ENCODE measurements around the gene APC.

The APC gene

GRCh38 chr5:112737463-112738190, at the start of gene APC:
Gene APC (plus strand): TSS chr5:112737885. CDS start chr5:112754891, 17,006 bp downstream.
- DNase-seq (ENCODE audit: low read depth in 2 of 2): peak; percentile 74 to 82

GRCh38 chr5:112689155-112689909, 48.4 kb upstream of the APC start:
- no peak for DNase-seq (ENCODE audit: low read depth in 2 of 2)

- no peak for DNase-seq (ENCODE audit: low read depth in 2 of 2)
These were observed 46.9 kb upstream of the APC start for GRCh38 chr5:112690605-112691338.

- DNase-seq (ENCODE audit: low read depth in 2 of 2): no peak
These were observed 46.4 kb upstream of the APC start for GRCh38 chr5:112691339-112691680.

GRCh38 chr5:112691758-112692157, 45.9 kb upstream of the APC start:
- no peak for DNase-seq (ENCODE audit: low read depth in 2 of 2)

- no peak for DNase-seq (ENCODE audit: low read depth in 2 of 2)
These were observed 45.2 kb upstream of the APC start for GRCh38 chr5:112692472-112692871.

- no peak for DNase-seq (ENCODE audit: low read depth in 2 of 2)
These were observed 44.4 kb upstream of the APC start for GRCh38 chr5:112693301-112693700.

- DNase-seq (ENCODE audit: low read depth in 2 of 2): no peak
These were observed 42.6 kb upstream of the APC start for GRCh38 chr5:112694853-112695709.

- DNase-seq (ENCODE audit: low read depth in 2 of 2): no peak
These were observed 40.9 kb upstream of the APC start for GRCh38 chr5:112696786-112697185.

GRCh38 chr5:112697322-112697721, 40.4 kb upstream of the APC start:
- no peak for DNase-seq (ENCODE audit: low read depth in 2 of 2)

- no peak for DNase-seq (ENCODE audit: low read depth in 2 of 2)
These were observed 39.9 kb upstream of the APC start for GRCh38 chr5:112697833-112698232.

GRCh38 chr5:112703866-112704820, 33.5 kb upstream of the APC start:
- no peak for DNase-seq (ENCODE audit: low read depth in 2 of 2)

GRCh38 chr5:112706446-112707016, 31.2 kb upstream of the APC start:
- no peak for DNase-seq (ENCODE audit: low read depth in 2 of 2)

- DNase-seq (ENCODE audit: low read depth in 2 of 2): peak; percentile 92 to 93
These were observed 30.2 kb upstream of the APC start for GRCh38 chr5:112707187-112708102.

- peak in 1 of 2 donors; percentile 2 for DNase-seq (ENCODE audit: low read depth in 2 of 2)
These were observed 29.5 kb upstream of the APC start for GRCh38 chr5:112708103-112708622.

- no peak for DNase-seq (ENCODE audit: low read depth in 2 of 2)
These were observed 28.3 kb upstream of the APC start for GRCh38 chr5:112709416-112709815.

- DNase-seq (ENCODE audit: low read depth in 2 of 2): no peak
These were observed 26.8 kb upstream of the APC start for GRCh38 chr5:112710896-112711295.

- no peak for DNase-seq (ENCODE audit: low read depth in 2 of 2)
These were observed 26.2 kb upstream of the APC start for GRCh38 chr5:112711436-112711835.

- DNase-seq (ENCODE audit: low read depth in 2 of 2): no peak
These were observed 24.5 kb upstream of the APC start for GRCh38 chr5:112713206-112713605.
